ENCODE data around the gene TTPAL. TPM values are rescaled to one million over a fixed set of nuclear protein-coding genes. Genes with fewer than 3 reads are reported as not detected.

The TTPAL gene
- total RNA-seq, 4 donors from 2014 or later: 6.0 to 30.5 (median 8.9) TPM

DNA sequence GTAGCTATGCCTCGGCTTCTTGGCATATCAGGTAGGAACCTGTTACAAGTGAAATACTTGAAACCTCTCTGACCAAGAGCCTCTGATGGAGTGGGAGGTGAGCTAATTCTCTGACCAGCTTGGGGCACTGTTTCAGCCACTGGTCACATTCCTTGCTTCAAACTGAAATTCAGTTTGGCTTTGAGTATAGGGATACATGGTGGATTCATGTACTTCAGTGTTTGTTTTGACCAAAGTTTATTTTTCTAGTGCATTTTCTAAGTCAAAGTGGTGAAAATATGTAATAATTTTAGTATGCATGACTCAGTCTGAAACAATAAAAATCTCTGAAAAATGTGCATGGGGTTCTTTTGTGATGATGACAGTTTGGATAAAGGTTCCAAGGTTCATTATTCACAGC, 18.6 kb downstream of the TTPAL start:
- no peak for DNase-seq
- no peak overlapping the region for H3K27ac ChIP-seq
- no peaks in the 10 kb centered on the region for H3K27me3 ChIP-seq
- H3K4me1 ChIP-seq: no peaks in the 10 kb centered on the region
- H3K9me3 ChIP-seq: no peaks in the 10 kb centered on the region
- TF ChIP-seq, protein P1, sequence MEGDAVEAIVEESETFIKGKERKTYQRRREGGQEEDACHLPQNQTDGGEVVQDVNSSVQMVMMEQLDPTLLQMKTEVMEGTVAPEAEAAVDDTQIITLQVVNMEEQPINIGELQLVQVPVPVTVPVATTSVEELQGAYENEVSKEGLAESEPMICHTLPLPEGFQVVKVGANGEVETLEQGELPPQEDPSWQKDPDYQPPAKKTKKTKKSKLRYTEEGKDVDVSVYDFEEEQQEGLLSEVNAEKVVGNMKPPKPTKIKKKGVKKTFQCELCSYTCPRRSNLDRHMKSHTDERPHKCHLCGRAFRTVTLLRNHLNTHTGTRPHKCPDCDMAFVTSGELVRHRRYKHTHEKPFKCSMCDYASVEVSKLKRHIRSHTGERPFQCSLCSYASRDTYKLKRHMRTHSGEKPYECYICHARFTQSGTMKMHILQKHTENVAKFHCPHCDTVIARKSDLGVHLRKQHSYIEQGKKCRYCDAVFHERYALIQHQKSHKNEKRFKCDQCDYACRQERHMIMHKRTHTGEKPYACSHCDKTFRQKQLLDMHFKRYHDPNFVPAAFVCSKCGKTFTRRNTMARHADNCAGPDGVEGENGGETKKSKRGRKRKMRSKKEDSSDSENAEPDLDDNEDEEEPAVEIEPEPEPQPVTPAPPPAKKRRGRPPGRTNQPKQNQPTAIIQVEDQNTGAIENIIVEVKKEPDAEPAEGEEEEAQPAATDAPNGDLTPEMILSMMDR (IDR thresholded peaks at IDR 0.05): no peak
- no peak for TF ChIP-seq POLR2A (IDR thresholded peaks at IDR 0.05)
- H3K36me3 ChIP-seq: peaks cover 0 to 96% (median 0%) of the 10 kb centered on the region in 3 donors
- no peak overlapping the region for H3K4me3 ChIP-seq

- no peaks in the 10 kb centered on the region for H3K9me3 ChIP-seq
- no peaks in the 10 kb centered on the region for H3K27me3 ChIP-seq
- H3K4me1 ChIP-seq: no peaks in the 10 kb centered on the region
- TF ChIP-seq, protein P1 (IDR thresholded peaks at IDR 0.05): no peak
- TF ChIP-seq POLR2A (IDR thresholded peaks at IDR 0.05): no peak
- H3K4me3 ChIP-seq: no peak overlapping the region
- no peak for DNase-seq
- H3K27ac ChIP-seq: peak overlapping the region in 1 of 4 donors; percentile 41
- H3K36me3 ChIP-seq: peaks cover 0 to 96% (median 0%) of the 10 kb centered on the region in 3 donors
These were observed 19.0 kb downstream of the TTPAL start for GRCh38 chr20:44494681-44495080.

DNA sequence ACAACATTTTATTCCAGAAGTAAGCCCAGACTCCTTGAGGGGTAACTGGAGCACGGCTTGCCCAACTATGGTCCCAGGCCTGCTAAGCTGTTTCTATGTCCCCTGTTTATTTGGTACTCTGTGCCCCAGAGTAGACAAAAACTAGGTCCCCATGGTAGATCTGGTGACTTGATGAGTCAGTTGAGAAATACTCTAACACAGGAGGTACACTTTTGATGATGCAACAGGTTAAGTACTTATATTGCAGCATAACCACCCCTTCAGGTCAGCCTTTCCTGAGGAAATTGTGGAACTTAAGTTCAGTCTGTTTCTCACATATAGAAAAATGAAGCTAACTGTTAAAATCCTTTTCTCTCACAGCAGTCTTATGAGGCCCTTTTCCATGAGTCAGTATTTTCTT, 19.6 kb downstream of the TTPAL start:
- H3K9me3 ChIP-seq: no peaks in the 10 kb centered on the region
- H3K27ac ChIP-seq: peak overlapping the region in 1 of 4 donors; percentile 41
- no peak for DNase-seq
- H3K27me3 ChIP-seq: no peaks in the 10 kb centered on the region
- peaks cover 0 to 96% (median 0%) of the 10 kb centered on the region in 3 donors for H3K36me3 ChIP-seq
- no peak for TF ChIP-seq POLR2A (IDR thresholded peaks at IDR 0.05)
- TF ChIP-seq, protein P1 (IDR thresholded peaks at IDR 0.05): no peak
- H3K4me3 ChIP-seq: no peak overlapping the region
- H3K4me1 ChIP-seq: no peaks in the 10 kb centered on the region

GRCh38 chr20:44495802-44496481, 20.3 kb downstream of the TTPAL start:
- Histone ChIP-seq H3K4me1 (no peaks in the 10 kb centered on the region), H3K36me3 (peaks cover 0 to 98% (median 0%) of the 10 kb centered on the region in 3 donors), H3K9me3 (no peaks in the 10 kb centered on the region), H3K4me3 (no peak overlapping the region), H3K27ac (no peak overlapping the region), H3K27me3 (no peaks in the 10 kb centered on the region)
- no peak for DNase-seq
- TF ChIP-seq POLR2A (IDR thresholded peaks at IDR 0.05): no peak
- TF ChIP-seq, protein P1 (IDR thresholded peaks at IDR 0.05): no peak

DNA sequence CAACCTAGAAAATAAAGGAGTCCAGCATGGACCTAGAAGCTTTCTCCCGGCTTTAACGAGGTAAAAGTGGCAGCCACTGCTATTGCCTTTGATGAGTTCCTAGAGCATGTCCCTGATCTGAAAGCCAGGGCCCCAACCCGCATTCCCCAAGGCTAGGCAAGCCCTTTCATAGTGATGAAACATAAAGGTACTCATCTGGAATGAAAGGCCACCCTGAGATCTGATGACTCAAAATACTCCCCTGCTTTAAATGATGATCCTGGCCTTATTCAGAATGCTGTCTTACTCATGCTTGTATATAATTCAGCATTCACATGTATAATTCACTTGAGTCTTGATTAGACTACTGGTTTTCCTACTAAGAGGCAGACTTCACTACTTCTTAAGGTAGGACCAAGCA, 21.3 kb downstream of the TTPAL start:
- Histone ChIP-seq H3K27ac (no peak overlapping the region), H3K4me1 (no peaks in the 10 kb centered on the region), H3K36me3 (peaks cover 0 to 100% (median 0%) of the 10 kb centered on the region in 3 donors), H3K27me3 (no peaks in the 10 kb centered on the region), H3K4me3 (no peak overlapping the region), H3K9me3 (no peaks in the 10 kb centered on the region)
- no peak for TF ChIP-seq POLR2A (IDR thresholded peaks at IDR 0.05)
- TF ChIP-seq, protein P1 (IDR thresholded peaks at IDR 0.05): no peak
- no peak for DNase-seq
